GM19324 (cell line): Measurements from ENCODE around the gene GIMAP6.
"Not testable (repeated sequence)": the region's sequence is repeated elsewhere in the genome, so short reads cannot be mapped to it uniquely, and the experiment has no call there.

Experiments used
- ATAC-seq: cut with Tn5 transposase; IDR thresholded peaks from one replicate; pipeline ENCODE4 v1.9.1; 2021; ENCODE audit warnings: mild to moderate bottlenecking, moderate library complexity; ENCODE audit not compliant: unreplicated experiment, low FRiP score

GIMAP6 gene

DNA sequence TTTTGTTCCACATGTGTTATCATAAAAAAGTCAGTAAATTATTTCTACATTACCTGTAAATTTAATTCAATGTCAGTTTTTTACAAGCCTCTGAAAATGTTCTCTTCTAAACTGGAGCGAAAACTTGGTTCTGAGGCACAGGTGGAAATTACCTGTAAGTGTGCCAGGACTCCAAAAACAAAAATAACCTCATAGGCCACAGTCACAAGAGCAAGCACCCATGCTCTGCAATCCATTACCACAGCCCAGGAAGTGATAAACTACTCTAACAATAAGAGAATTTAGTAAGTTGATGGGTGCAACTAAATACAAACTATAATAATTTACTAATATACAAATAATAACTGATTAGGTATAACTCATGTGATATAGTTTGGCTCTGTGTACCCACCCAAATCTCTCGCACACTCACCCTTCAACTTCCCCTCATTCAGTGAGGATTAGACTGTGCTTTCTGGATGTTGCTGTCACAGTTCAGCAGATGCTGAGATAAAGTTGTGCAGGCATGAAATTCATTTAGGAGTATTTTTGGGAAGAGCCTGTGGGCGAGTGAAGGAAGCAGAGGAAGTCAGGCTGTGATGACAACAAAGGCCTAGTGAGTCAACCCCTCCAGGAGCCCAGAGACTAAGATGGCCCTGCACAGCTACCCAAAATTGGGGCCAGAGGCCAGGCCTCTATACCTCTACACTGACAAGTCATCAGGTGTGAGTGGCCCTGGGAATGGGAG, 16.3 kb upstream of the GIMAP6 start:
- ATAC-seq, result no peak

DNA sequence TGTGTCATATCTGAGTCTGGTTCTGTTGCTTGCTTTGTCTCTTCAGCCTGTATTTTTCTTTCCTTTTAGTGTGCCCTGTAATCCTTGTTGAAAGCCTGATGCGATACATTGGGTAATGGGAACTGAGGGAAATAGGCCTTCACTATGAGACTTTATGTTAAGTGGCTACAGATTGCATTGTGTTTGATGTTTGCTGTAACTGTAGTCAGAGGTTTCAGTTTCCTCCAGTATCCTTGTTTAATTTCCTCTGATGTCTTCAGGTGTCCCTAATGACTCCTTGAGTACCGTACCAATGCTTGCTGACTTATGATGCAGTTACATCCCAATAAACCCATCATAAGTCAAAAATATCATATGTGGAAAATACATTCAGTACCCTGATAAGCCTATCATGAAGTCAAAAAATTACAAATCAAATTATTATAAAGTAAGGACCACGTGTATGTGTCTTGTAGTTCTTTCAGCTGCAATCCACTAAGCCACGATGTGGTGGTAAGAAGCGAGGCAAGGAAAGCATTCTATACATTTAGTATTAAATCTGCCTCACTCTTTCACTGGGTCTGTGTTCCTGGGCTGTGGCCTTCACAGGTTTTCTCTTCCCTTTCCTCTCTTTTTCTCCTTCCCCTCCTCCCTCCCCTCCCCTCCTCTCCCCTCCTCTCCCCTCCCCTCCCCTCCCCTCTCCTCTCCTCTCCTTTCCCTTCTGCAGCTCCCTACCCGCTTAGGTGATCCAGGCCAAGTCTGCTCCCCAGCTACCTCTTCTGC, 13.3 kb upstream of the GIMAP6 start:
- ATAC-seq, result no peak

DNA sequence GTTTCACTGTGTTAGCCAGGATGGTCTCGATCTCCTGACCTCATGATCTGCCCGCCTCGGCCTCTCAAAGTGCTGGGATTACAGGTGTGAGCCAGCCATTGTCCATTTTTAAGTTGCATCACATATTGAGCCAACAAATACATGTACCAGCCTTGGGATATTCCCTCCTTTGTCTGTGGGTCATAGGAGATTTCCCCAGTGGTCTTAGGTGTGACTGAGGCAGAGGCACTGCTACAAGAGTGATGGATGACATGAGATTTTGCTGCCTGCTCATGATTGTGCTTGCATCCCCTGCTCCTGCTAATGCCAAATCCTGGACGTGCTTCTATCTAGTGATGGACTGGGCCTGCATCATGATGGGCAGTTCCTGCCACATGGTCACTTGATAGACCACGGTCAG, 10.7 kb upstream of the GIMAP6 start:
- ATAC-seq, result no peak

DNA sequence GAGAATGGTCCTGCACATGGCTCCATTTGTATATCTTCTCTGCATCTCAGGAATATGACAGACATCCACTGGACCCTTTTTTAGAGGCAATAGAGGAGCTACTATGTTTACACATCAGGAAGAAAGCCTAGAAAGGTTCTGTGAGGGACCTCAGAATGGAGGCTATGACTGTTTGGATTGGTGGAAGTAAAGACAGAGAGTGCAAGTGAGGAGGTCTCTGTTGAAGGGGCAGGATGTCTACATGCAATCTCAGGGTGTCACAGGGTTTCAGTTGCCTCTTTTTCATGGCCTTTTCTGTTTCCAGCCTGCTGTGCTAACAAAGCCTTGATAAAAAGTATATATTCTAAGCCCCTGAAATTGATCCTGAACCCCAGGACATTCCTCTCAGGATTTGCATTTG, 9.7 kb upstream of the GIMAP6 start:
- ATAC-seq, result no peak

GRCh38 chr7:150633926-150634325, 1.7 kb upstream of the GIMAP6 start:
- ATAC-seq, result no peak

- no peak for ATAC-seq
Measured at GRCh38 chr7:150631084-150631826, 930 bp downstream of the GIMAP6 start.

- no peak for ATAC-seq
Measured at GRCh38 chr7:150629347-150629746, 2.8 kb downstream of the GIMAP6 start.

DNA sequence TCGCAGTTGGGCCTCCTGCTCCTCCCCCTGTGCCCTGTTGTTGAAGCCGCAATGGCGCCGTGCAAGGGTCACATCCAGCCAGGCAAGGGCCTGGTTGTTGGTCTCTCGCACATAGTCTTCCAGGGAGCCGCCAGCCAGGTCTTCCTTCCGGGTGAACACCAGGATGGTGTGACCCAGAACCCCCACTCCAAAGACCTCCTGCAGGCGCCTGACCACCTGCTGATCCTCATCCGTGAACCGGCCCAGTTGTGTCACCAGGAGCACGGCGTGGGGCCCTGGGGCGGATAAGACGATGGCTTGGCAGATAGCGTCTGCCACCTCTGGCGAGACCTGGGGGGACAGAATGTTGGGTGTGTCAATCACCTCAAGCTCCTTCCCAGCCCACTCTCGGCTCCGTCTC, 4.2 kb downstream of the GIMAP6 start:
- no peak for ATAC-seq

DNA sequence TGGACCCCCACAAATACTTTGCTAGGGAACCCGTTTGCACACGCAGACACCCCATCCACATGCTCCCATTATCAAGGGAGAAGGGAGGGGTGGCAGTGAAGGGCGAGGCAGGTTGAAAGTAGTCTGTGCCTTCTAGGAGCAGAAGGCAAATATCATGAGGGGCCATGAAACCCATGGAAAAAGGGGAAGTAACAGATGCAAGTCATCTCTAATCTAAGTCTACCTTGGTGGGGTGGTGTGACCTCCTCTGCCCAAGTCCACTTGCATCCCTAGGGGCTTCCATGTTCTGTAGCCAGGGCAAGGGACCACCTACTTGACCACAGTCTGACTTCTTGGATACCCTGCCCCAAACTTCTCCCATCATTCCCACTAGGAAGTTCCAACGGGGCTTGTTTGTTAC, 5.5 kb downstream of the GIMAP6 start:
- no peak for ATAC-seq

- ATAC-seq, result no peak
Measured at GRCh38 chr7:150621376-150621775, 10.8 kb downstream of the GIMAP6 start.

- no peak for ATAC-seq
Measured at GRCh38 chr7:150620617-150621371, 11.4 kb downstream of the GIMAP6 start.

- no peak for ATAC-seq
Measured at GRCh38 chr7:150620061-150620460, 12.1 kb downstream of the GIMAP6 start.

DNA sequence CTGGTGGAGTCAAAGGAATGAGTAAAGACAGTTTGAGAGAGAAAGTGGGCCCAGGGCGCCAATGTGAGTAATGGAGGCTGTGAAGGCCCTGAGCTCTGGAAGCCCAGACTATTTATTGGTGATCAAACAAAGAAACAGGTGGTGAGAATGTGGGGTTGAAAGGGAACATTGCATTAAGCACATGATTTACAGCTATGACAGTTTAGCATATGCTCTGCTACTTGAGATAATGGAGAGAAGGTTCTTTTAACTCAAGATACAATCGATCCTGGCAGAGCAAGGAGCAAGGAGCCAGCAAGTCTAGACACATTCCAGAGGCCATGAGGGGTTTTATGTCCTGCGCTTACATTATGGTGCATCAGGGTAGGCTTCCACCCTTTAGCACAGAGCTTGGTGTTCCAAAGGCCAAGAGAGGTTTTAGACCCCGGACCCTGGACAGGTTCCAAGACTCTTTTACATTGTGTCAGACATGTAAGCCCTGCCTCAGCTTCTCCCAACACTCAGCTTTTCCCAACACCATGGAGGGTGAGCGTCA, 16.9 kb downstream of the GIMAP6 start:
- not testable (repeated sequence) for ATAC-seq

GRCh38 chr7:150614426-150614825, 17.8 kb downstream of the GIMAP6 start:
- ATAC-seq, result not testable (repeated sequence)

DNA sequence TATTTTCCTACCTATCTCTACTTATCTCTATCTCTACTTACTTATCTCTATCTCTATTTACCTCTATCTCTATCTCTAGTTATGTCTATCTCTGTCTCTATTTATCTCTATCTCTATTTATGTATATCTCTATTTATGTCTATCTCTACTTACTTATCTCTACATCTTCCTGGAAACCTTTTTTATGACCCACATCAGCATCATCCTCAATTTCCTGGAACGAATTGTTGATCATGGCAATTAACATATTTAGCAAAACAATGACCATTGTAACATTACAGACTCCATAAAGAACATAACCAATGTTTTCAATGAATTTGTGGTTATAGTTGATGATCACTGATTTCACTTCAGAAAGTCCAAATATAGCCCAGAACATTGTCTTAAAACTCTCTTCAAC, 18.3 kb downstream of the GIMAP6 start:
- ATAC-seq, result no peak

DNA sequence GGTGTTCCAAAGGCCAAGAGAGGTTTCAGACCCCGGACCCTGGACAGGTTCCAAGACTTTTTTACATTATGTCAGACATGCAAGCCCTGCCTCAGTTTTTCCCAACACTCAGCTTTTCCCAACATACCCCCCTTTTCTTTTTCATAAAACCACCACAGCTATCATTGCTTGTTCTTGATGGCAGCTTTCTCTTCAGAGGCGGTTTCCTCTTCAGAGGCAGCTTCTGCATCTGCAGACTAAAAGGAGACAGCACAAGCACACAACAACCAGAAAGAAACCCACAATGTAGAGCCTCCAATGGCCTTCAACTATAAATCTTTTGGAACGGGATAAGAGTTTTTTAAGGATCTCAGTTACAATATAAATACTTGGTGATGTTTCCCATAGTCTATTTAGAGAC, 19.3 kb downstream of the GIMAP6 start:
- no peak for ATAC-seq

- ATAC-seq, result no peak
Measured at GRCh38 chr7:150610233-150610632, 22.0 kb downstream of the GIMAP6 start.

DNA sequence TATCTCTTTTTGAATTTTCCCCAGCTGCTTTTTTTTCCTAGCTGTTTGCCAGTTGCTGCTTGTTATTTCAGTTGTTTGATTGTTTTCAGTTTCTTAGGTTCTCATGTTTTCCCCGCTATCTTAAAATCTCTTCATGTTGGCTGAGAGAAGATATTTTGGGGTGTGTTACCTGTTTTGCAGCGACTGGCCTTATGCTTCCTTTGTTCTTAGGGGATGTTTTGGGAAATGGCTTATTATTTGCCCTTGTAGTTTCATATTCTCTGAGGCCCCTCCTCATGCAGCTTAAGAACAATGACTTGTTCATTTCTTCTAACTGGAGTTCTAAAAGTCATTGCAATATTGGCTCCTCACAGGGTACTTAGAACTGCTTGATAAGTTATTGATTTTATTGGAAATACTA, 28.6 kb downstream of the GIMAP6 start:
- not testable (repeated sequence) for ATAC-seq

DNA sequence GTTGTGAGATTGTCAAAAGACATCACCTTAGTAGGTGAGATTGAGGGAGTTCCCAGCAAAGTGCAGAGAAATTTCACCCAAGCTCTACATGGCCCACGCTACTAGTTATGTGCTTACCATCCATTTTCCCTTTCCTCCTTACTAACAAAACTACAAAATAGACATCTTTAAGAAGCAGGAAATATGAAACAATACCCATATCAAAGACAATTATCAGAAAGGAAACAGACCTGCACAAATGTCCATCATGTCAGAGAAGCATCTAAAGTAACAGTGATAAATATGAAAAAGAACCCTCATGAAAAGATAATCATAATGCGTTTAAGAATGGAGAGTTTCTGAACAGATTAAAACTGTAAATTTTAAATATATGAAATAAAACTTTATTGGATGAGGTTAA, 36.8 kb downstream of the GIMAP6 start:
- no peak for ATAC-seq

- ATAC-seq, result no peak
Measured at GRCh38 chr7:150594805-150595204, 37.4 kb downstream of the GIMAP6 start.
